ENCODE measurements around the gene MIA.
"Not testable (repeated sequence)": the region's sequence is repeated elsewhere in the genome, so short reads cannot be mapped to it uniquely, and the experiment has no call there.

DNA sequence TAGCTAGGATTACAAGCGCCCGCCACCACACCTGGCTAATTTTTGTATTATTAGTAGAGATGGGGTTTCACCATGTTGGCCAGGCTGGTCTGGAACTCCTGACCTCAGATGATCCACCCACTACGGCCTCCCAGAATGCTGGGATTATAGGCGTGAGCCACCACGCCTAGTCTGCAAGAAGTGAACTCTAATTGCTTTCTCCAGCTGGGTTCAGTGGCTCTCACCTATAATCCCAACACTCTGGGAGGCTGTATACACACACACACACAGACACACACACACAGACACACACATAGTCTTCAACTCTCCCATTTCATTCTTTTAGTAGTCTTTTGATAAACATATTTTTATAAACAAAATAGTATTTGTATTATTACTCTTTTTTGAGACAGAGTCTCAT is 45.3 kb upstream of the MIA start:
- not testable (repeated sequence) for TF ChIP-seq POLR2A (IDR thresholded peaks at IDR 0.05; ENCODE audit: low read length); GATA1 (IDR thresholded peaks at IDR 0.05; ENCODE audit: low read depth, low read length)

Measured in erythroblast (primary cell).